HCT116 (cell line): ENCODE measurements around the gene NF1. TPM values are rescaled to one million over a fixed set of nuclear protein-coding genes. Genes with fewer than 3 reads are reported as not detected.

ENCODE experiments used
- ATAC-seq: fragments of 200-7000 bp; cut with Tn5 transposase; 2 replicates; pipeline ENCODE4 v1.9.1; 2020; ENCODE audit warnings: mild to moderate bottlenecking, moderate library complexity
- BruUV-seq: library from RNA; stranded (reverse); fragments of 400-500 nt; replicated peaks from 2 replicates; lab custom pipeline; 2021; lab: Mats Ljungman, UMichigan
- CTCF ChIA-PET: fragments of 300-600 bp; sonication (Branson Sonifier 250); formaldehyde crosslinking; loops from one replicate; lab custom pipeline; 2021; ENCODE audit warnings: antibody characterized with exemption; lab: Charles Lee
- POLR2A ChIA-PET: fragments of 300-600, 350-600 bp; sonication (Branson Sonifier 250); formaldehyde crosslinking; loops from one replicate; lab custom pipeline; 2021; ENCODE audit warnings: antibody characterized with exemption; lab: Charles Lee
- RAD21 ChIA-PET, 2 experiments: fragments of 300-600 bp; sonication (Branson Sonifier 250); formaldehyde crosslinking; loops; one replicate each; lab custom pipeline; 2023; ENCODE audit warnings: low total read pairs in 2 of 2; ENCODE audit not compliant: uncharacterized antibody in 2 of 2, unreplicated experiment in 2 of 2, low non-redundant PET in 1 of 2; lab: Charles Lee
- DNase-seq: peaks from one replicate; pipeline ENCODE4 v3.0.0-alpha.2; 2010; ENCODE audit warnings: low read depth, low spot score
- H2AFZ ChIP-seq: fragments of 200-600 bp; shearing (Covaris generic), sonication (generic); 2 replicates; pipeline ENCODE4 v1.6.1; 2017; ENCODE audit warnings: low read depth, mixed run types, mixed read lengths, antibody characterized with exemption, low read length; ENCODE audit not compliant: poor library complexity, severe bottlenecking
- H3K27ac ChIP-seq: 2 replicates; pipeline ENCODE4 v1.5.1; 2012; ENCODE audit warnings: low read depth, low read length
- H3K27me3 ChIP-seq: fragments of 200-600 bp; sonication (generic); 2 replicates; pipeline ENCODE4 v1.6.1; 2016; ENCODE audit warnings: mixed run types, low read length, mixed read lengths; ENCODE audit not compliant: insufficient read depth
- H3K36me3 ChIP-seq, 2 experiments: fragments of 200-500 bp in 1 of 2; fragments of 200-600 bp in 1 of 2; sonication (Bioruptor generic) in 1 of 2; sonication (generic) in 1 of 2; 2 replicates each; pipeline versions ENCODE4 v1.5.1 to v1.6.1; 2014 to 2016; ENCODE audit warnings: low read length in 2 of 2, inconsistent platforms in 1 of 2, mixed read lengths in 1 of 2, mixed run types in 1 of 2; ENCODE audit not compliant: insufficient read depth in 2 of 2, control insufficient read depth in 1 of 2
- H3K4me1 ChIP-seq, 2 experiments: fragments of 200-600 bp in 1 of 2; sonication (generic) in 1 of 2; 2 replicates each; pipeline versions ENCODE4 v1.5.1 to v1.6.1; 2012 to 2017; ENCODE audit warnings: low read length in 2 of 2, inconsistent platforms in 1 of 2, mild to moderate bottlenecking in 1 of 2, mixed read lengths in 1 of 2, mixed run types in 1 of 2, moderate library complexity in 1 of 2; ENCODE audit not compliant: insufficient read depth in 2 of 2, control insufficient read depth in 1 of 2
- H3K4me2 ChIP-seq: fragments of 200-600 bp; sonication (generic); 2 replicates; pipeline ENCODE4 v1.6.1; 2017; ENCODE audit warnings: mixed run types, low read length, mixed read lengths
- H3K4me3 ChIP-seq, 2 experiments: fragments of 200-600 bp in 1 of 2; sonication (generic) in 1 of 2; replicated peaks in 1 of 2; 2 replicates each; pipeline ENCODE4 v1.5.1; 2011 to 2016; ENCODE audit warnings: low read length in 2 of 2, control low read depth in 1 of 2, low read depth in 1 of 2, mild to moderate bottlenecking in 1 of 2, mixed read lengths in 1 of 2, mixed run types in 1 of 2
- H3K79me2 ChIP-seq: fragments of 200-600 bp; sonication (generic); 2 replicates; pipeline ENCODE4 v1.6.1; 2017; ENCODE audit warnings: mild to moderate bottlenecking, mixed run types, low read length, moderate library complexity, mixed read lengths; ENCODE audit not compliant: insufficient read depth
- H3K9ac ChIP-seq: fragments of 200-600 bp; sonication (generic); 2 replicates; pipeline ENCODE4 v1.6.1; 2016; ENCODE audit warnings: low read length, mixed read lengths
- H3K9me2 ChIP-seq: fragments of 200-600 bp; sonication (generic), shearing (Covaris generic); 2 replicates; pipeline ENCODE4 v1.6.1; 2017; ENCODE audit warnings: mixed run types, mild to moderate bottlenecking, moderate library complexity; ENCODE audit not compliant: insufficient read depth
- H3K9me3 ChIP-seq, 2 experiments: fragments of 200-500 bp in 1 of 2; fragments of 200-600 bp in 1 of 2; sonication (Bioruptor generic) in 1 of 2; sonication (generic) in 1 of 2; 2 replicates each; pipeline ENCODE4 v1.6.1; 2014 to 2017; ENCODE audit warnings: low read length in 2 of 2, mixed read lengths in 2 of 2, inconsistent platforms in 1 of 2, low read depth in 1 of 2, mild to moderate bottlenecking in 1 of 2, mixed run types in 1 of 2, moderate library complexity in 1 of 2; ENCODE audit not compliant: control insufficient read depth in 1 of 2, insufficient read depth in 1 of 2
- H4K20me1 ChIP-seq: fragments of 200-600 bp; sonication (generic), shearing (Covaris generic); 2 replicates; pipeline ENCODE4 v1.6.1; 2017; ENCODE audit warnings: mixed run types, mild to moderate bottlenecking, moderate library complexity; ENCODE audit not compliant: insufficient read depth
- ATF3 ChIP-seq: IDR thresholded peaks from 2 replicates; pipeline ENCODE4 v1.6.1; 2012
- CEBPB ChIP-seq: IDR thresholded peaks from 2 replicates; pipeline ENCODE4 v1.6.1; 2012; ENCODE audit warnings: low read depth
- CTCF ChIP-seq, 3 experiments: fragments of 200-600 bp in 1 of 3; sonication (generic) in 1 of 3; IDR thresholded peaks in 2 of 3; conservative IDR thresholded peaks in 1 of 3; 2 replicates each; pipeline ENCODE4 v1.5.1; 2012 to 2017; ENCODE audit warnings: low read depth in 2 of 3, low read length in 2 of 3, antibody characterized with exemption in 1 of 3, borderline replicate concordance in 1 of 3, control low read depth in 1 of 3, mild to moderate bottlenecking in 1 of 3, mixed read lengths in 1 of 3, mixed run types in 1 of 3, moderate library complexity in 1 of 3; ENCODE audit not compliant: insufficient read depth in 1 of 3
- EGR1 ChIP-seq: IDR thresholded peaks from 2 replicates; pipeline ENCODE4 v1.6.1; 2012; ENCODE audit warnings: low read depth
- ELF1 ChIP-seq: IDR thresholded peaks from 2 replicates; pipeline ENCODE4 v1.6.1; 2012; ENCODE audit warnings: low read depth, borderline replicate concordance
- EZH2 ChIP-seq: fragments of 200-600 bp; sonication (generic); IDR thresholded peaks from 2 replicates; pipeline ENCODE4 v1.6.1; 2017; ENCODE audit warnings: antibody characterized with exemption, mixed run types
- EZH2phosphoT487 ChIP-seq: fragments of 200-600 bp; IDR thresholded peaks from 2 replicates; pipeline ENCODE4 v1.6.1; 2018; ENCODE audit warnings: antibody characterized with exemption, borderline replicate concordance
- FOSL1 ChIP-seq: IDR thresholded peaks from 2 replicates; pipeline ENCODE4 v1.6.1; 2012; ENCODE audit warnings: low read depth
- MAX ChIP-seq: IDR thresholded peaks from 2 replicates; pipeline ENCODE4 v1.6.1; 2012
- POLR2A ChIP-seq: IDR thresholded peaks from 2 replicates; pipeline ENCODE4 v1.7.0; 2011; ENCODE audit warnings: borderline replicate concordance; ENCODE audit not compliant: insufficient read depth, insufficient read length; ENCODE audit errors: extremely low read depth
- REST ChIP-seq: IDR thresholded peaks from 2 replicates; pipeline ENCODE4 v1.6.1; 2012; ENCODE audit warnings: low read depth
- SIN3A ChIP-seq: IDR thresholded peaks from 2 replicates; pipeline ENCODE4 v1.6.1; 2012; ENCODE audit warnings: low read depth
- SP1 ChIP-seq: IDR thresholded peaks from 2 replicates; pipeline ENCODE4 v1.6.1; 2012; ENCODE audit warnings: low read depth
- SRF ChIP-seq: IDR thresholded peaks from 2 replicates; pipeline ENCODE4 v1.6.1; 2012; ENCODE audit warnings: low read depth
- TCF7L2 ChIP-seq: IDR thresholded peaks from 2 replicates; pipeline ENCODE4 v1.7.0; 2011; ENCODE audit warnings: borderline replicate concordance, inconsistent platforms; ENCODE audit not compliant: insufficient read depth, insufficient read length; ENCODE audit errors: extremely low read depth
- YY1 ChIP-seq: IDR thresholded peaks from 2 replicates; pipeline ENCODE4 v1.6.1; 2011; ENCODE audit warnings: low read length, low read depth, moderate library complexity, mild to moderate bottlenecking; ENCODE audit not compliant: insufficient replicate concordance; ENCODE audit errors: extremely low read depth
- ZBTB33 ChIP-seq: IDR thresholded peaks from 2 replicates; pipeline ENCODE4 v1.6.1; 2011; ENCODE audit warnings: mild to moderate bottlenecking, low read length, moderate library complexity; ENCODE audit not compliant: insufficient replicate concordance; ENCODE audit errors: extremely low read depth
- ZFX ChIP-seq: fragments of 450-650 bp; IDR thresholded peaks from 2 replicates; pipeline ENCODE4 v1.6.1; 2017
- ZNF274 ChIP-seq: fragments of 200-500 bp; sonication (Bioruptor generic); IDR thresholded peaks from 2 replicates; pipeline ENCODE4 v1.6.1; 2014; ENCODE audit warnings: mild to moderate bottlenecking, low read depth, low read length, inconsistent platforms
- intact Hi-C: fragments of 100-400 bp; cut with micrococcal nuclease; formaldehyde crosslinking; loops from 2 replicates; pipeline ENCODE4 v1.10.0; 2022
- total RNA-seq: library from RNA; stranded (reverse); gene quantifications from one replicate; pipeline ENCODE4 v1.2.1, GENCODE V29; 2021; ENCODE audit not compliant: unreplicated experiment

Gene NF1
- total RNA-seq, 1 experiment from 2014 or later: 20.8 TPM

- no peaks in the 10 kb centered on the region for H3K27me3 ChIP-seq
- RAD21 ChIA-PET: no interaction called here
- H3K4me3 ChIP-seq: no peak overlapping the region
- no peaks in the 10 kb centered on the region for H3K9me3 ChIP-seq
- no peaks in the 10 kb centered on the region for H3K4me1 ChIP-seq
- H3K9ac ChIP-seq: no peak overlapping the region
- CTCF ChIA-PET: no interaction called here
- H4K20me1 ChIP-seq: no peaks in the 10 kb centered on the region
- no peaks in the 10 kb centered on the region for H3K36me3 ChIP-seq
- intact Hi-C loops: no loop called here
- H3K9me2 ChIP-seq: no peaks in the 10 kb centered on the region
- BruUV-seq: no TSS peak
- no peak for DNase-seq
- TF ChIP-seq SRF (no peak), EZH2phosphoT487 (no peak), POLR2A (no peak), EGR1 (no peak), ATF3 (no peak), CEBPB (no peak), REST (no peak), SP1 (no peak), SIN3A (no peak), YY1 (no peak), ELF1 (no peak), FOSL1 (no peak), MAX (no peak), CTCF (IDR thresholded peaks at IDR 0.05 in 2 of 3, conservative IDR thresholded peaks at IDR 0.05 in 1 of 3; ENCODE audit: borderline replicate concordance in 1 of 3, insufficient read depth in 1 of 3, low read depth in 2 of 3, low read length in 2 of 3) (no peak), TCF7L2 (no peak), ZFX (no peak), ZBTB33 (no peak), ZNF274 (no peak), EZH2 (no peak)
- POLR2A ChIA-PET: no interaction called here
- no peak overlapping the region for H3K27ac ChIP-seq
- no peak overlapping the region for H3K4me2 ChIP-seq
- ATAC-seq: no peak
- H2AFZ ChIP-seq: no peak overlapping the region
- H3K79me2 ChIP-seq: no peaks in the 10 kb centered on the region
These were observed 197.0 kb downstream of the NF1 start for GRCh38 chr17:31291820-31292219.
